ENCODE results near the gene EFNA1. TPM values are rescaled to one million over a fixed set of nuclear protein-coding genes. Genes with fewer than 3 reads are reported as not detected.

EFNA1 gene
- total and polyA plus RNA-seq, 2 donors = 14.5 to 52.6 TPM

- Histone ChIP-seq H3K4me1 (ENCODE audit: control insufficient read depth in 2 of 2, insufficient read depth in 2 of 2, low read length in 2 of 2) (peaks cover 0 to 2% of the 10 kb centered on the region in 2 donors), H3K27me3 (ENCODE audit: control insufficient read depth in 2 of 2, insufficient read depth in 1 of 2, low read length in 1 of 2) (no peaks in the 10 kb centered on the region), H3K4me3 (ENCODE audit: low read length in 2 of 2) (no peak overlapping the region), H3K36me3 (ENCODE audit: control insufficient read depth in 2 of 2, insufficient read depth in 2 of 2, low read length in 1 of 2) (no peaks in the 10 kb centered on the region), H3K27ac (ENCODE audit: low read depth in 1 of 2, low read length in 1 of 2) (no peak overlapping the region), H3K9me3 (ENCODE audit: control insufficient read depth in 2 of 2, insufficient read depth in 1 of 2, low read length in 1 of 2) (no peaks in the 10 kb centered on the region)
- WGBS = 92% methylated on average over 7 of the region's 7 CpGs
- DNase-seq (ENCODE audit: low read depth in 6 of 9, low spot score in 9 of 9) = no peak
Observed at GRCh38 chr1:155105604-155106011, 22.1 kb upstream of the EFNA1 start.

GRCh38 chr1:155106862-155107261, 20.8 kb upstream of the EFNA1 start:
- peaks cover 0 to 2% of the 10 kb centered on the region in 2 donors for H3K4me1 ChIP-seq (ENCODE audit: control insufficient read depth in 2 of 2, insufficient read depth in 2 of 2, low read length in 2 of 2)
- no peaks in the 10 kb centered on the region for H3K36me3 ChIP-seq (ENCODE audit: control insufficient read depth in 2 of 2, insufficient read depth in 2 of 2, low read length in 1 of 2)
- H3K9me3 ChIP-seq (ENCODE audit: control insufficient read depth in 2 of 2, insufficient read depth in 1 of 2, low read length in 1 of 2) = no peaks in the 10 kb centered on the region
- DNase-seq (ENCODE audit: low read depth in 6 of 9, low spot score in 9 of 9) = no peak
- H3K27me3 ChIP-seq (ENCODE audit: control insufficient read depth in 2 of 2, insufficient read depth in 1 of 2, low read length in 1 of 2) = no peaks in the 10 kb centered on the region
- WGBS = 63% methylated on average over 6 of the region's 6 CpGs
- no peak overlapping the region for H3K4me3 ChIP-seq (ENCODE audit: low read length in 2 of 2)
- H3K27ac ChIP-seq (ENCODE audit: low read depth in 1 of 2, low read length in 1 of 2) = no peak overlapping the region

DNA sequence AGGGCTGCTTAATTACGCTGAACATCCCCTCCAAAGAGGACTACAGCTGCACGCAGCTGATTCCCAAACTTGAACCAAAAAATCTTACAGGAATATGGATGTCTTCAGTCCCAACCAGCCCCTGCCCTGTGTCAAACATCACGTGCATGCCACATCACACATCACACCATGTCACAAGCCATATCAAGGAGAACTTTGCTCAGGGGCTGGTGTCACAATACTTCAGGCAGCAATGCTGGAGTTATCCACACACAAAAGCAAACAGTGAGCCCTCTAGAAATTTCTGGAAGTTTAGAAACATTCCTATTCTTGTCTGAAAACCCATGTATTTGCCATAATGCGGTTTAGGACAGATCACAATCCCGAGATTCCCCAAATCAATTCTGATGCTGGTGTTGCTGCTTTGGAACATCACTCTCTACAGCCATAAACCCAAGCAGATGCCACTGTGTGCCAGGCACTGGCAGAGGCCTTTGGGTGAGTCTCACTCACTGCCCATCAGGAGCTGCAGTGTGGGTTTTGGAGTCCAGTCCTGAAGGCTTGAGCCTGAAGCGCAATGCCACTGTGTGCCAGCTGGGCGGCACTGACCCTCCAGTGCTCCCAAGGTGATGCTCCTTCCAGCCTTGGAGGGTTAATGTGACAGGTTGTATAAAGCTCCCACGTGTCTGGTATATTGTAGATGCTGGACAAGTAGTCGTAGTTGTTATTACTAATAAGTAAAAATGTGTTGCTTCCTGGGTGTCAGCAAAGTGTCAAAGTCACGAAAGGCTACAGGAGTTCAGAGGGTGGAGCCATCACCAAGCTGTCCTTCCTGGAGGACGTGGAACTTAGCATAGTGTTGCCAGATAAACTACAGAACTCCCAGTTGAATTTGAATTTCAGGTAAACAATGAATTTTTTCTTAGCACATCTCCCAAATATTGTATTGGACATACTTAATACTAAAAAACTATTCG, 20.1 kb upstream of the EFNA1 start:
- H3K4me3 ChIP-seq (ENCODE audit: low read length in 2 of 2) = no peak overlapping the region
- no peaks in the 10 kb centered on the region for H3K36me3 ChIP-seq (ENCODE audit: control insufficient read depth in 2 of 2, insufficient read depth in 2 of 2, low read length in 1 of 2)
- H3K27ac ChIP-seq (ENCODE audit: low read depth in 1 of 2, low read length in 1 of 2) = no peak overlapping the region
- 95% methylated on average over 12 of the region's 12 CpGs for WGBS
- H3K9me3 ChIP-seq (ENCODE audit: control insufficient read depth in 2 of 2, insufficient read depth in 1 of 2, low read length in 1 of 2) = peaks cover 0 to 3% of the 10 kb centered on the region in 2 donors
- no peak for DNase-seq (ENCODE audit: low read depth in 6 of 9, low spot score in 9 of 9)
- no peaks in the 10 kb centered on the region for H3K4me1 ChIP-seq (ENCODE audit: control insufficient read depth in 2 of 2, insufficient read depth in 2 of 2, low read length in 2 of 2)
- H3K27me3 ChIP-seq (ENCODE audit: control insufficient read depth in 2 of 2, insufficient read depth in 1 of 2, low read length in 1 of 2) = no peaks in the 10 kb centered on the region

GRCh38 chr1:155108296-155108695, 19.4 kb upstream of the EFNA1 start:
- Histone ChIP-seq H3K27me3 (ENCODE audit: control insufficient read depth in 2 of 2, insufficient read depth in 1 of 2, low read length in 1 of 2) (no peaks in the 10 kb centered on the region), H3K27ac (ENCODE audit: low read depth in 1 of 2, low read length in 1 of 2) (no peak overlapping the region), H3K4me1 (ENCODE audit: control insufficient read depth in 2 of 2, insufficient read depth in 2 of 2, low read length in 2 of 2) (no peaks in the 10 kb centered on the region), H3K9me3 (ENCODE audit: control insufficient read depth in 2 of 2, insufficient read depth in 1 of 2, low read length in 1 of 2) (peaks cover 0 to 3% of the 10 kb centered on the region in 2 donors), H3K4me3 (ENCODE audit: low read length in 2 of 2) (no peak overlapping the region), H3K36me3 (ENCODE audit: control insufficient read depth in 2 of 2, insufficient read depth in 2 of 2, low read length in 1 of 2) (no peaks in the 10 kb centered on the region)
- no peak for DNase-seq (ENCODE audit: low read depth in 6 of 9, low spot score in 9 of 9)
- WGBS = 95% methylated on average over 5 of the region's 5 CpGs

GRCh38 chr1:155110381-155110780, 17.3 kb upstream of the EFNA1 start:
- DNase-seq (ENCODE audit: low read depth in 6 of 9, low spot score in 9 of 9) = no peak
- Histone ChIP-seq H3K9me3 (ENCODE audit: control insufficient read depth in 2 of 2, insufficient read depth in 1 of 2, low read length in 1 of 2) (peaks cover 0 to 3% of the 10 kb centered on the region in 2 donors), H3K36me3 (ENCODE audit: control insufficient read depth in 2 of 2, insufficient read depth in 2 of 2, low read length in 1 of 2) (no peaks in the 10 kb centered on the region), H3K27ac (ENCODE audit: low read depth in 1 of 2, low read length in 1 of 2) (no peak overlapping the region), H3K4me3 (ENCODE audit: low read length in 2 of 2) (no peak overlapping the region), H3K4me1 (ENCODE audit: control insufficient read depth in 2 of 2, insufficient read depth in 2 of 2, low read length in 2 of 2) (no peaks in the 10 kb centered on the region), H3K27me3 (ENCODE audit: control insufficient read depth in 2 of 2, insufficient read depth in 1 of 2, low read length in 1 of 2) (no peaks in the 10 kb centered on the region)
- WGBS = 96% methylated on average over 8 of the region's 8 CpGs

GRCh38 chr1:155110826-155111225, 16.9 kb upstream of the EFNA1 start:
- 28% methylated on average over 8 of the region's 8 CpGs for WGBS
- DNase-seq (ENCODE audit: low read depth in 6 of 9, low spot score in 9 of 9) = no peak
- peaks cover 0 to 3% of the 10 kb centered on the region in 2 donors for H3K9me3 ChIP-seq (ENCODE audit: control insufficient read depth in 2 of 2, insufficient read depth in 1 of 2, low read length in 1 of 2)
- no peak overlapping the region for H3K4me3 ChIP-seq (ENCODE audit: low read length in 2 of 2)
- H3K36me3 ChIP-seq (ENCODE audit: control insufficient read depth in 2 of 2, insufficient read depth in 2 of 2, low read length in 1 of 2) = no peaks in the 10 kb centered on the region
- no peaks in the 10 kb centered on the region for H3K4me1 ChIP-seq (ENCODE audit: control insufficient read depth in 2 of 2, insufficient read depth in 2 of 2, low read length in 2 of 2)
- no peak overlapping the region for H3K27ac ChIP-seq (ENCODE audit: low read depth in 1 of 2, low read length in 1 of 2)
- no peaks in the 10 kb centered on the region for H3K27me3 ChIP-seq (ENCODE audit: control insufficient read depth in 2 of 2, insufficient read depth in 1 of 2, low read length in 1 of 2)

DNA sequence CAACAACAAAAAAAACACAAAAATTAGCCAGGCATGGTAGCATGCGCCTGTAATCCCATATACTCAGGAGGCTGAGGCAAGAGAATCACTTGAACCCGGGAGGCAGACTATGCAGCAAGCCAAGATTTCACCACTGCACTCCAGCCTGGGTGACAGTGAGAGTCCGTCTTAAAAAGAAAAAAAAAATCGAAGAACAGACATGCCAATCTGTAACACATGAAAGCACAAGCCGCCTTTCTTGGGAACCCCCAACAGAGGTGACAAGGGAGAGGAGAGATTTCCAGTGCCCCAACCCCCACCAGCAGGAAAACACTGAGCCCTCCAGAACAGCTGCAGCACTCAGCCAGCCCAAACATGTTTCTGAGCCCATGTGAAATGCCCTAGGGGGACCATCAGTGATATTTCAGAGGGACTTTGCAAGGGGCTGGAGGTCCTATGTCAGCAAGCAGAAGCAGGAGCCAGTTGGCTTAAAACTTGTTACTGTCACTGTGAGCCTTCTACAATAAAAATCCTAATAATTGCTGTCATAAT, 14.2 kb upstream of the EFNA1 start:
- no peak for DNase-seq (ENCODE audit: low read depth in 6 of 9, low spot score in 9 of 9)
- peaks cover 0 to 3% of the 10 kb centered on the region in 2 donors for H3K9me3 ChIP-seq (ENCODE audit: control insufficient read depth in 2 of 2, insufficient read depth in 1 of 2, low read length in 1 of 2)
- H3K27ac ChIP-seq (ENCODE audit: low read depth in 1 of 2, low read length in 1 of 2) = no peak overlapping the region
- no peaks in the 10 kb centered on the region for H3K36me3 ChIP-seq (ENCODE audit: control insufficient read depth in 2 of 2, insufficient read depth in 2 of 2, low read length in 1 of 2)
- no peak overlapping the region for H3K4me3 ChIP-seq (ENCODE audit: low read length in 2 of 2)
- 92% methylated on average over 5 of the region's 5 CpGs for WGBS
- peaks cover 0 to 13% of the 10 kb centered on the region in 2 donors for H3K27me3 ChIP-seq (ENCODE audit: control insufficient read depth in 2 of 2, insufficient read depth in 1 of 2, low read length in 1 of 2)
- H3K4me1 ChIP-seq (ENCODE audit: control insufficient read depth in 2 of 2, insufficient read depth in 2 of 2, low read length in 2 of 2) = no peaks in the 10 kb centered on the region

DNA sequence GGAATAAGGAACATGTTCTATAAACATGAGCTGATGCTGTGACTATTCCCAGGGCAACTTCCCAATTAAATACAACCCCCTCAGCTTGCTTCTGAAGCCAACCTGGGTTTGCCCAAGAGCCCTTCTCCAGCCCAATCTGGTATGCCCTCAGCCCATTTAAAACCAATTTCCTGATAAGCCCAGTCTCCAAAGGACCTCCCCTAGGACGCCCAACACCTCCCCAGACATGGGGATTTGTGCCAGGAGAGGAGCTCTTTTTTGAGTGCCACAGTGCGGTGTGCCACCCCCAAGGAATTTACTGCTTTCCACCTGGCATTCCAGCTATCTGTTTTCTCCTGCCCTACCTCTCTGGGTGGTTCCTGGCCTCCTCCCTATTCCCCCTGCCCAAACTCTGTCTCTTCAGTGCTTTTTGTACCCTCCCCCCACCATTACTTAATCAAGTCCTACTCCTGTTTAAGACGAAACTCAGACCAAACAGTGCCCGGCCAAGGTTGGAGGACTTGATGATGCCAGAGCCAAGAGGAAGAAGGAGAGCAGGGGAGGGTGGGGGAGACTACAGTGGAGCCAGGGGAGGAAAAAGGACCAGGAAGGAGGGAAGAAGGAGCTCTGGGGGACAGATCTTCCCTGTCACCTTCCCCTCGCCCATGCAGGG, 11.4 kb upstream of the EFNA1 start:
- no peaks in the 10 kb centered on the region for H3K36me3 ChIP-seq (ENCODE audit: control insufficient read depth in 2 of 2, insufficient read depth in 2 of 2, low read length in 1 of 2)
- H3K4me3 ChIP-seq (ENCODE audit: low read length in 2 of 2) = no peak overlapping the region
- 94% methylated on average over 5 of the region's 5 CpGs for WGBS
- no peaks in the 10 kb centered on the region for H3K4me1 ChIP-seq (ENCODE audit: control insufficient read depth in 2 of 2, insufficient read depth in 2 of 2, low read length in 2 of 2)
- no peak overlapping the region for H3K27ac ChIP-seq (ENCODE audit: low read depth in 1 of 2, low read length in 1 of 2)
- DNase-seq (ENCODE audit: low read depth in 6 of 9, low spot score in 9 of 9) = no peak
- peaks cover 0 to 3% of the 10 kb centered on the region in 2 donors for H3K9me3 ChIP-seq (ENCODE audit: control insufficient read depth in 2 of 2, insufficient read depth in 1 of 2, low read length in 1 of 2)
- H3K27me3 ChIP-seq (ENCODE audit: control insufficient read depth in 2 of 2, insufficient read depth in 1 of 2, low read length in 1 of 2) = peaks cover 0 to 28% of the 10 kb centered on the region in 2 donors

- H3K36me3 ChIP-seq (ENCODE audit: control insufficient read depth in 2 of 2, insufficient read depth in 2 of 2, low read length in 1 of 2) = no peaks in the 10 kb centered on the region
- no peak for DNase-seq (ENCODE audit: low read depth in 6 of 9, low spot score in 9 of 9)
- 84% methylated on average over 4 of the region's 4 CpGs for WGBS
- H3K27me3 ChIP-seq (ENCODE audit: control insufficient read depth in 2 of 2, insufficient read depth in 1 of 2, low read length in 1 of 2) = peaks cover 0 to 36% of the 10 kb centered on the region in 2 donors
- no peaks in the 10 kb centered on the region for H3K4me1 ChIP-seq (ENCODE audit: control insufficient read depth in 2 of 2, insufficient read depth in 2 of 2, low read length in 2 of 2)
- no peak overlapping the region for H3K4me3 ChIP-seq (ENCODE audit: low read length in 2 of 2)
- no peak overlapping the region for H3K27ac ChIP-seq (ENCODE audit: low read depth in 1 of 2, low read length in 1 of 2)
- no peaks in the 10 kb centered on the region for H3K9me3 ChIP-seq (ENCODE audit: control insufficient read depth in 2 of 2, insufficient read depth in 1 of 2, low read length in 1 of 2)
Observed at GRCh38 chr1:155117610-155118009, 10.1 kb upstream of the EFNA1 start.
